A673 (cell line): Measurements from ENCODE around the gene COL19A1.

Experiments used
- EZH2 ChIP-seq: fragments of 200-600 bp; sonication (generic); IDR thresholded peaks from 2 replicates; pipeline ENCODE4 v1.6.1; 2017; ENCODE audit warnings: borderline replicate concordance, low read depth, mild to moderate bottlenecking, mixed read lengths, antibody characterized with exemption, low read length; ENCODE audit not compliant: poor library complexity, severe bottlenecking
- TF ChIP-seq, protein P1 (sequence below): fragments of 300-800, 200-600 bp; sonication (generic); conservative IDR thresholded peaks from 2 replicates; pipeline ENCODE4 v1.5.1; 2017; ENCODE audit warnings: low read depth, mild to moderate bottlenecking, antibody characterized with exemption, low read length, moderate library complexity, mixed read lengths

DNA sequence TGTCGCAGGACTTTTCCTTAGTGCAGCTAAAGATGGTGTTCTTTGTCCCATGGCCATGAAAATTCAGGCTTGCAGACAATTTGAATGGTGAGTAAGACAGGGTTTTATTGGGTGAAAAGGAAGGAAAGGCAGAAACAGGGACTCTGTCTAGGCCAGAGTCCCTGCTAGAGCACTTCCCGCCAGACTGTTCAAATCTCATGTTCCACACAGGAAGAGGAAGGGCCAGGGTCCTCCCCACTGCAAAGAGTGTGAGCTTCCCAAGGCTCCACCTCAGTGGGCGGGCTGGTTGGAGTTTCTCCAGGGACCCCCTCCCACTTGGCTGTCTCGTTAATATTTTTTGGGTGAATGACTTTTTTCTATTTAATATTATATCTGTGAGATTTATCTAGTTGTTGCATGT is 29.0 kb downstream of the COL19A1 start:
- TF ChIP-seq, protein P1, sequence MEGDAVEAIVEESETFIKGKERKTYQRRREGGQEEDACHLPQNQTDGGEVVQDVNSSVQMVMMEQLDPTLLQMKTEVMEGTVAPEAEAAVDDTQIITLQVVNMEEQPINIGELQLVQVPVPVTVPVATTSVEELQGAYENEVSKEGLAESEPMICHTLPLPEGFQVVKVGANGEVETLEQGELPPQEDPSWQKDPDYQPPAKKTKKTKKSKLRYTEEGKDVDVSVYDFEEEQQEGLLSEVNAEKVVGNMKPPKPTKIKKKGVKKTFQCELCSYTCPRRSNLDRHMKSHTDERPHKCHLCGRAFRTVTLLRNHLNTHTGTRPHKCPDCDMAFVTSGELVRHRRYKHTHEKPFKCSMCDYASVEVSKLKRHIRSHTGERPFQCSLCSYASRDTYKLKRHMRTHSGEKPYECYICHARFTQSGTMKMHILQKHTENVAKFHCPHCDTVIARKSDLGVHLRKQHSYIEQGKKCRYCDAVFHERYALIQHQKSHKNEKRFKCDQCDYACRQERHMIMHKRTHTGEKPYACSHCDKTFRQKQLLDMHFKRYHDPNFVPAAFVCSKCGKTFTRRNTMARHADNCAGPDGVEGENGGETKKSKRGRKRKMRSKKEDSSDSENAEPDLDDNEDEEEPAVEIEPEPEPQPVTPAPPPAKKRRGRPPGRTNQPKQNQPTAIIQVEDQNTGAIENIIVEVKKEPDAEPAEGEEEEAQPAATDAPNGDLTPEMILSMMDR: no peak
- no peak for TF ChIP-seq EZH2
